Testis (tissue), 3 donors: Measurements from ENCODE around the gene DNAH17. TPM values are rescaled to one million over a fixed set of nuclear protein-coding genes. Genes with fewer than 3 reads are reported as not detected.

Source experiments
- DNase-seq: peaks from one replicate; pipeline ENCODE4 v3.0.0-alpha.2; 2019
- H3K27ac ChIP-seq, 2 donors: fragments of 200-600 bp; sonication (generic); one replicate each; pipeline ENCODE4 v1.5.1; 2019
- H3K27me3 ChIP-seq: fragments of 200-600 bp; sonication (generic); one replicate; pipeline ENCODE4 v1.5.1; 2019
- H3K36me3 ChIP-seq: fragments of 200-600 bp; sonication (generic); one replicate; pipeline ENCODE4 v1.5.1; 2017; ENCODE audit warnings: low read depth; ENCODE audit errors: missing control alignments
- H3K4me1 ChIP-seq: fragments of 200-600 bp; sonication (generic); one replicate; pipeline ENCODE4 v1.5.1; 2019
- H3K4me3 ChIP-seq, 2 donors: fragments of 200-600 bp; sonication (generic); one replicate each; pipeline ENCODE4 v1.5.1; 2017 to 2019
- H3K9me3 ChIP-seq: fragments of 200-600 bp; sonication (generic); one replicate; pipeline ENCODE4 v1.5.1; 2017
- CTCF ChIP-seq, 3 experiments: fragments of 450-650 bp in 2 of 3; fragments of 200-600 bp in 1 of 3; sonication (generic) in 1 of 3; IDR thresholded peaks; one replicate each; pipeline ENCODE4 v1.5.1; 2016 to 2019; ENCODE audit warnings: antibody characterized with exemption in 3 of 3, mild to moderate bottlenecking in 2 of 3, moderate library complexity in 1 of 3
- POLR2A ChIP-seq: fragments of 450-650 bp; IDR thresholded peaks from one replicate; pipeline ENCODE4 v1.6.1; 2017; ENCODE audit warnings: antibody characterized with exemption, mild to moderate bottlenecking, moderate library complexity
- WGBS, 2 donors: methylation state at CpG; one replicate each; pipeline ENCODE4 v1.1.5; 2018; 5-methylcytosine and 5-hydroxymethylcytosine counted together
- intact Hi-C: fragments of 100-400 bp; cut with DNase I; formaldehyde crosslinking; loops from one replicate; pipeline ENCODE4 v1.15.1; 2023; ENCODE audit warnings: low total_unique reads
- polyA plus RNA-seq: library from polyadenylated mRNA; stranded (reverse); fragments of 350-450 nt; fragmentation: Illumina TruSeq; extraction: RNeasy Lipid Tissue Mini Kit (QIAGEN cat#74804); gene quantifications from one replicate; pipeline ENCODE4 v1.2.3, GENCODE V29; 2014; ENCODE audit warnings: low read depth, low replicate concordance; ENCODE audit not compliant: insufficient read depth
- total RNA-seq, 2 donors: library from RNA; depleted of rRNA; stranded (reverse); fragments of >200 nt; gene quantifications; one replicate each; pipeline ENCODE4 v1.2.3, GENCODE V29; 2016

DNAH17 gene
- total and polyA plus RNA-seq, 3 donors from 2014 or later = 38.5 to 93.1 (median 57.6) TPM

GRCh38 chr17:78431692-78431958 lies 145.6 kb downstream of the DNAH17 start:
- Histone ChIP-seq H3K27me3 (no peaks in the 10 kb centered on the region), H3K27ac (no peak overlapping the region), H3K4me1 (no peaks in the 10 kb centered on the region), H3K4me3 (no peak overlapping the region), H3K36me3 (no peaks in the 10 kb centered on the region), H3K9me3 (no peaks in the 10 kb centered on the region)
- TF ChIP-seq POLR2A = no peak
- TF ChIP-seq CTCF (IDR thresholded peaks at IDR 0.05) = no peak
- intact Hi-C loops = no loop called here
- 86 to 91% methylated on average over 11 of the region's 11 CpGs for WGBS, 2 donors
- DNase-seq = no peak

DNA sequence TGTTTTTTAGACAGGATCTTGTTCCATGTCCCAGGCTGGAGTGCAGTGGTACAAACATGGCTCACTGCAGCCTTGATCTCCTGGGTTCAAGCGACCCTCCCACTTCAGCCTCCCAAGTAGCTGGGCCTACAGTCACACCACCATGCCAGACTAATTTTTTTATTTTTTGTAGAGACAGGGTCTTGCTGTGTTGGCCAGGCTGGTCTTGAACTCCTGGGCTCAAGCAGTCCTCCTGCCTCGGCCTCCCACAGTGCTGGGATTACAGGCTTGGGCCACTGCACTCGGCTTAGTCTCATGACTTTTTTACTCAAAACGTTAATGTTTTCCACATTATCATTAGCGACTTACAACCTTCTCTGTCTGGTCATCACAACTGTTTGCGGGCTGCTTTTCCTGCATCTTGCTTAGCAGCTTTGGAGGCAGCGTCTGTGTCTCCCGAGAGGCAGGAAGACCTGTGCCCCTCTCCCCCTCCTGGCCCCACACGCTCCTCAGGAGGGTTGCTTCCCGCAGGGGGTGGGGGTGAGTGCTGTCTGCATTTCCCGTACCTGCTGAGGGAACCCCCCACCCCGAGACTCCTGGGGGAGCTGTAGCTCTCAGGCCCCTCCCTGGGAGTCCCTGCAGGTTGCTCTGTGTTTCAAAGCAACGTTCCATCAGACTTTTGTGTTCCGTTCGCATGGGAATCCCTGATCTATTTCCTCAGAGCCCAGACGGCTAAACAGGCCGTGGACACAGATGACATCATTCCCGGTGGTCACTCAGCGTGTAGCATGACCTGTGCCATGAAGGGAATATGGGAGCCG lies 146.1 kb downstream of the DNAH17 start:
- H3K27ac ChIP-seq = no peak overlapping the region
- no peak for TF ChIP-seq POLR2A
- no peak for TF ChIP-seq CTCF (IDR thresholded peaks at IDR 0.05)
- H3K4me3 ChIP-seq = no peak overlapping the region
- H3K27me3 ChIP-seq = no peaks in the 10 kb centered on the region
- H3K36me3 ChIP-seq = no peaks in the 10 kb centered on the region
- intact Hi-C loops = no loop called here
- DNase-seq = no peak
- no peaks in the 10 kb centered on the region for H3K9me3 ChIP-seq
- WGBS, 2 donors = 74 to 78% methylated on average over 17 to 20 of the region's 20 CpGs
- no peaks in the 10 kb centered on the region for H3K4me1 ChIP-seq

DNA sequence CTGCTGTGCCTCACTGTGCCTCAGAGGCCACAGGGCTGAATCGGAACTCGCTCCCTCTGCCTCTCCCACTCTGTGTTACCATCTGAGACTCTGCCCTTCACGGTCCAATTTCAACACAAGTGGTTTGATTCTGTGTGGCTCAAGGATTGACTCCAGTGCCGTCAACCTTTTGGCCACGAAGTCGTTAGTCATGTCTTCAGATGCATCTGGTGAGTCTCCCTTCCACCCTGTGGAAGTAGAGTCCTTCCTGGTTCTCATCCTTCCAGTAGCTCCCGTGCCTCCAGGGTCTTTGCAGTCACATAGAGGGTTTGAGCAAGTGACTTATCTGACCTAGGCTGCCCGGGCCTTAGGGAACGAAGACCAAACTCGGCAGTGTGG lies 147.6 kb downstream of the DNAH17 start:
- Histone ChIP-seq H3K27ac (no peak overlapping the region), H3K4me1 (no peaks in the 10 kb centered on the region), H3K36me3 (no peaks in the 10 kb centered on the region), H3K27me3 (no peaks in the 10 kb centered on the region), H3K4me3 (no peak overlapping the region), H3K9me3 (no peaks in the 10 kb centered on the region)
- intact Hi-C loops = no loop called here
- TF ChIP-seq CTCF (IDR thresholded peaks at IDR 0.05) (no peak), POLR2A (no peak)
- no peak for DNase-seq
- 74 to 81% methylated on average over 10 of the region's 10 CpGs for WGBS, 2 donors

GRCh38 chr17:78428836-78429617 lies 148.2 kb downstream of the DNAH17 start:
- Histone ChIP-seq H3K4me3 (no peak overlapping the region), H3K9me3 (no peaks in the 10 kb centered on the region), H3K4me1 (no peaks in the 10 kb centered on the region), H3K27me3 (no peaks in the 10 kb centered on the region), H3K27ac (no peak overlapping the region), H3K36me3 (no peaks in the 10 kb centered on the region)
- TF ChIP-seq CTCF (IDR thresholded peaks at IDR 0.05) (no peak), POLR2A (no peak)
- no peak for DNase-seq
- 75 to 85% methylated on average over 20 to 24 of the region's 24 CpGs for WGBS, 2 donors
- intact Hi-C loops = no loop called here
